Pancreas (tissue), 10 donors: ENCODE measurements around the gene NOX5. TPM values are rescaled to one million over a fixed set of nuclear protein-coding genes. Genes with fewer than 3 reads are reported as not detected.

Experiments used
- ATAC-seq, 4 donors: fragments of 200-7000 bp; cut with Tn5 transposase; one replicate each; pipeline versions ENCODE4 v1.8.0 to v1.9.1; 2020; ENCODE audit warnings: mild to moderate bottlenecking in 4 of 4, moderate library complexity in 4 of 4
- DNase-seq, 6 donors: peaks; one replicate each; pipeline ENCODE4 v3.0.0-alpha.2; 2020
- FAIRE-seq: peaks from 2 replicates; lab custom pipeline; 2012; peaks lifted over from hg19 to GRCh38; lab: Jason Lieb, UNC
- H3K27ac ChIP-seq, 4 donors: fragments of 200-600 bp; sonication (generic); 1 replicate in 3 of 4; 2 replicates in 1 of 4; pipeline versions ENCODE4 v1.5.0 to v1.8.0; 2020
- H3K27me3 ChIP-seq, 4 donors: fragments of 200-600 bp; one replicate each; pipeline ENCODE4 v1.8.0; 2021
- H3K36me3 ChIP-seq, 3 donors: fragments of 200-600 bp; sonication (generic) in 1 of 3; one replicate each; pipeline versions ENCODE4 v1.5.0 to v1.8.0; 2020 to 2021
- H3K4me1 ChIP-seq, 3 donors: fragments of 200-600 bp; one replicate each; pipeline ENCODE4 v1.8.0; 2021
- H3K4me3 ChIP-seq, 4 donors: fragments of 200-600 bp; sonication (generic) in 2 of 4; one replicate each; pipeline versions ENCODE4 v1.5.0 to v1.8.0; 2020 to 2021
- H3K9me3 ChIP-seq, 4 donors: fragments of 200-600 bp; one replicate each; pipeline ENCODE4 v1.8.0; 2021
- CTCF ChIP-seq, 4 donors: fragments of 200-600 bp; sonication (generic) in 3 of 4; IDR thresholded peaks; one replicate each; pipeline versions ENCODE4 v1.5.0 to v1.8.0; 2021; ENCODE audit warnings: antibody characterized with exemption in 4 of 4
- WGBS, 2 donors: extraction: QIAGEN DNeasy Blood & Tissue Kit; methylation state at CpG; one replicate each; pipeline ENCODE4 v1.1.7; 2013; 5-methylcytosine and 5-hydroxymethylcytosine counted together
- intact Hi-C, 3 donors: fragments of 100-400 bp; cut with DNase I; formaldehyde crosslinking; loops; one replicate each; pipeline versions ENCODE4 v1.11.1 to v1.14.2; 2022
- polyA plus RNA-seq, 2 donors: library from polyadenylated mRNA; stranded (reverse); fragments of 200-250 nt; gene quantifications; one replicate each; pipeline ENCODE4 v1.2.3, GENCODE V29; 2013
- total RNA-seq, 6 donors: library from RNA; stranded (reverse); fragmentation: NEBNext Ultra II Directional in 4 of 6; extraction: Animal tissue kit (Norgen Biotek cat#: 25700) in 4 of 6; gene quantifications; one replicate each; pipeline versions ENCODE4 v1.2.1 to v1.2.4, GENCODE V29; 2021 to 2023
- donor health status: healthy with polysubstance abuse.
- donor health status: DM: no; HTN: no; CAD: no; lungs with moderate emphysema.
- donor health status: DM: no; HTN: no; CAD: no.
- donor health status: control.
- donor health status: control.
- donor health status: Bipolar disorder and iron deficiency.
- donor health status: DM: yes; HTN: yes; CAD: no.
- donor health status: DM: no; HTN: no; CAD: no.
- donor health status: DM: no; HTN: no; CAD: no.
- donor health status: DM: yes; HTN: yes; CAD: no.

Gene NOX5
- total and polyA plus RNA-seq, 8 donors, result 0.04 to 0.26 (median 0.12) TPM; not detected in 3

- no peak for ATAC-seq
- no peak overlapping the region for H3K4me3 ChIP-seq
- 87 to 90% methylated on average over 5 of the region's 5 CpGs for WGBS, 2 donors
- FAIRE-seq, result no peak
- intact Hi-C loops, result no loop called here
- no peak overlapping the region for H3K27ac ChIP-seq
- no peaks in the 10 kb centered on the region for H3K36me3 ChIP-seq
- DNase-seq, result no peak
- no peak for TF ChIP-seq CTCF (IDR thresholded peaks at IDR 0.05)
- H3K27me3 ChIP-seq, result no peaks in the 10 kb centered on the region
- no peaks in the 10 kb centered on the region for H3K9me3 ChIP-seq
- no peaks in the 10 kb centered on the region for H3K4me1 ChIP-seq
Observed at GRCh38 chr15:69026355-69026754, 11.9 kb downstream of the NOX5 start.

DNA sequence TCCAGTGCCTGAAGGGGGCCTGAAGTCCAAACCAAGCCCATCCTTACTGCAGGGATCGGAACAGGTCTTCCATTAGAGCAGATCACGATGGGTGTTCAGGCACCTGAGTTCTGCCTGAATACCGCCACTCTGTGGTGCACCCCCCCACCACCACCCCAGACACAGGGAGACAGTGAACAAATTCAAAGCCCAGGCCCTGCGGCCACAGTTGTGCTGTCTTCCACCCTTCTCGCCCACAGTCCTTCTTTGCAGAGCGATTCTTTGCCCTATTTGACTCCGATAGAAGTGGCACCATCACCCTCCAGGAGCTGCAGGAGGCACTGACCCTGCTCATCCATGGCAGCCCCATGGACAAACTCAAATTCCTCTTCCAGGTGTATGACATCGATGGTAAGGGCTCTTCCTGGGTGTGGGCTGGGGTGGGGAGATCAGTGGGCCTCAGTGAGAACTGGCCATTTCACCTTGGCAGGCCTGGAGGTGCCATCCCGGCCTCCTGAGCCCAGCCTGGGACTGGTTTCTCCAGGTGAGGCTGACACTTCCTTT lies 13.6 kb downstream of the NOX5 start:
- WGBS, 2 donors, result 85 to 90% methylated on average over 9 of the region's 9 CpGs
- Histone ChIP-seq H3K27ac (no peak overlapping the region), H3K4me1 (no peaks in the 10 kb centered on the region), H3K27me3 (no peaks in the 10 kb centered on the region), H3K36me3 (no peaks in the 10 kb centered on the region), H3K4me3 (no peak overlapping the region), H3K9me3 (no peaks in the 10 kb centered on the region)
- DNase-seq (no peak), FAIRE-seq (no peak), ATAC-seq (no peak)
- no peak for TF ChIP-seq CTCF (IDR thresholded peaks at IDR 0.05)
- intact Hi-C loops, result no loop called here

GRCh38 chr15:69031013-69032001 lies 16.8 kb downstream of the NOX5 start:
- Histone ChIP-seq H3K36me3 (no peaks in the 10 kb centered on the region), H3K27me3 (no peaks in the 10 kb centered on the region), H3K4me3 (peak overlapping the region in 2 of 4 donors; percentile 2 to 32), H3K27ac (no peak overlapping the region), H3K9me3 (no peaks in the 10 kb centered on the region), H3K4me1 (no peaks in the 10 kb centered on the region)
- FAIRE-seq, result no peak
- WGBS, 2 donors, result 15 to 16% methylated on average over 42 of the region's 42 CpGs
- TF ChIP-seq CTCF (IDR thresholded peaks at IDR 0.05), result no peak
- intact Hi-C loops, result no loop called here
- peak; percentile 61 to 89 (median 78) for ATAC-seq
- DNase-seq, result peak in 5 of 6 donors; percentile 7 to 76 (median 21)

GRCh38 chr15:69032031-69032430 lies 17.5 kb downstream of the NOX5 start:
- 29 to 36% methylated on average over 5 of the region's 5 CpGs for WGBS, 2 donors
- DNase-seq, result no peak
- Histone ChIP-seq H3K4me1 (no peaks in the 10 kb centered on the region), H3K4me3 (peak overlapping the region in 2 of 4 donors; percentile 2 to 32), H3K36me3 (no peaks in the 10 kb centered on the region), H3K9me3 (no peaks in the 10 kb centered on the region), H3K27ac (no peak overlapping the region), H3K27me3 (no peaks in the 10 kb centered on the region)
- TF ChIP-seq CTCF (IDR thresholded peaks at IDR 0.05), result no peak
- no peak for ATAC-seq
- FAIRE-seq, result no peak
- intact Hi-C loops, result no loop called here
